ENCODE data around the gene KIAA0825.

DNA sequence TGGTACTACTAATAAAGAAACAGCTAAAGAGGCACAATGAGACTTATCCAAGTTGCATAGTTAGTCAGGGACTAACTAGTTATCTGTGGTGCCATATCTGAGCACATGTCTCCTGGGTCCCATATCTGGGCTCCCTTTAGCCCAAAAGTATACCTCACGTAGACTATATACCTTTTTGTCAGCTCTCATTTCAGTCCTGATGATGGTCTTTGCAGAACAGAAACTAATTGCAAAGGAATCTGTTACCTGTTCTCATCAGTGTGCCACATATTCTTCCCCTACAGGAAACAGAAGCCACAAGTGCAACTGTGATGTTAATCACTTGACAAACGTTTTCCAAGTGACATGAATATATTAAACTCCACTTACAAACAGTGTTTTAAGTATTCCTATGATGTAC, 395.2 kb downstream of the KIAA0825 start:
- TF ChIP-seq CTCF (IDR thresholded peaks at IDR 0.05; ENCODE audit: low read depth, low read length) (no peak), EZH2phosphoT487 (IDR thresholded peaks at IDR 0.05; ENCODE audit: low read depth) (no peak)
